NCI-H524 treated with DMSO at 0.1 percent for 48 hours (cell line): ENCODE measurements around the gene GSTM5.
"Not testable (repeated sequence)": the region's sequence is repeated elsewhere in the genome, so short reads cannot be mapped to it uniquely, and the experiment has no call there.

Experiments
- DNase-seq: peaks from one replicate; lab custom pipeline; 2025; lab: John Stamatoyannopoulos, UW

Gene GSTM5

DNA sequence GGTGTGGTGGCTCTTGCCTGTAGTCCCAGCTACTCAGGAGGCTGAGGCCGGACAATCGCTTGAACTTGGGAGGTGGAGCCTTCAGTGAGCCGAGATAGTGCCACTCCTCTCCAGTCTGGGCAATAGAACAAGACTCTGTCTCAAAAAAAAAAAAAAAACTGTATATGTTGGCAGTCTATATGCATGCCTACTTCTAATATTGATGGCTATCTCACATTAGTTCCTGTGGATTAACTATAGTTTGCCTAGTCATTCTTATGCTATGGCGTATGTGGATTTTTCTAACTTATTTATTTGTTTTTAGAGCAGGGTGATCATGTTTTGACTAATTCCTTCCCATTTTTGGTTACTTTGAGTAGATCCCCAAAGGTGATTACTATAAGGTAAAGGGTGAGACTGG is 15.0 kb upstream of the GSTM5 start:
- no peak for DNase-seq

DNA sequence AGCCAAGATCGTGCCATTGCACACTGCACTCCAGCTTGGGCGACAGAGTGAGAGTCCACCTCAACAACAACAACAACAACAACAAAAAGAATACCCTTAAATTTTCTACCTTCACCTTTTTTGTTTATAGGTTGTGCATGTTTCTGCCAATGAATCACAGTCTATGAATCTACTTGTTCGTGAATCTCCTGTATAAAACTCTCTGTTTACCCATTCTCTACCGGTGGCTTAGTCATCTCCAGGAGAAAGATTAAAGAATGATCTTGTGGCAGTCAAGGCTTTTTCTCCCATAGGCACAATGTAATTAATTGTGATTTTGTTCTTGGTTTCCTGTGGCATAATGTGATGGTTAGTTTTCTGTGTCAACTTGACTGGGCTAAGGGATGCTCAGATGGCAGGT is 14.2 kb upstream of the GSTM5 start:
- not testable (repeated sequence) for DNase-seq

DNA sequence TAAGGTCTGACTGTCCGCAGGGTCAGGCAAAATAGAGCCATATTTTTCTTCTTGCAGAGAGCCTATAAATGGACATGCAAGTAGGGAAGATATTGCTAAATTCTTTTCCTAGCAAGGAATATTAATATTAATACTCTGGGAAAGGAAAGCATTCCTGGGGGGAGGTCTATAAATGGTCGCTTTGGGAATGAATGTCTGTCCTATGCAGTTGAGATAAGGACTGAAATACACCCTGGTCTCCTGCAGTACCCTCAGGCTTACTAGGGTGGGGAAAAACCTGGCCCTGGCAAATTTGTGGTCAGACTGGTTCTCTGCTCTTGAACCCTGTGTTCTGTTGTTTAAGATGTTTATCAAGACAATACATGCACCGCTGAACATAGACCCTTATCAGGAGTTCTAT is 9.1 kb upstream of the GSTM5 start:
- DNase-seq, result not testable (repeated sequence)

DNA sequence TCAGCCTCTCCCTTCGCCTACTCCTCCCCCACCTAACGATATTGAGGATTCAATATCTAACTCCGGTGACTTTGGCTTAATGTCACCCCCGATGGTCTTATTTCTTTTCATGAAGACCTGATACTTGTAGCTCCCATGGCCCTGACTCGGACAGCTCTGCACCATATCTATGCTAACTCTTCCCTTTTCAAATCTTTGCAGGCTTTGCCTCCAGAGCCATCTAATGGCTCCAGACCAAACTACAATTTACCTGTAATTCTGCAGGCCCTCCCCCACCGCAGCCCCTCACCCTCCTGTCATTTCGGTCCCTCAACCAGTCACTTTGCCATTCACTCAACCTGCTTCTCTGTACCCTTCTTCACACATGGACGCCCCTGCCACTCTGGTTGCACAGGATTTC is 7.9 kb upstream of the GSTM5 start:
- DNase-seq, result no peak

DNA sequence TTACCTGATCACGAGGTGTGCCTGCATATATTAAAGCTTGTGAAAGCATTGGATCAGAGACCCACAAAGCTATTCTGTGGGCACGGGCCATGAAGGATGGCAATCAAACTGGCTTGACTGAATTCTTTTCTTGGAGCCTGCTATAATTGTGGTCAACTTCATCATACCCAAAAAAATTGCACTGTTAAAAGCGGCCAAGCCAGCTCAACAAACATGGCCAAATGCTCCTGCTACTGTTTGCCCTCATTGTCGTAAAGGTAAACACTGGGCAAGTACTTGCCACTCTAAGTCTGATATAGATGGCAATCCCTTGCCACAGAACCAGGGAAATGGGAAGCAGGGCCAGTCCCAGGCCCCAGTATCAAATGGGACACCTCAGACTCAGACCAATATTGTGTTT is 6.6 kb upstream of the GSTM5 start:
- no peak for DNase-seq

DNA sequence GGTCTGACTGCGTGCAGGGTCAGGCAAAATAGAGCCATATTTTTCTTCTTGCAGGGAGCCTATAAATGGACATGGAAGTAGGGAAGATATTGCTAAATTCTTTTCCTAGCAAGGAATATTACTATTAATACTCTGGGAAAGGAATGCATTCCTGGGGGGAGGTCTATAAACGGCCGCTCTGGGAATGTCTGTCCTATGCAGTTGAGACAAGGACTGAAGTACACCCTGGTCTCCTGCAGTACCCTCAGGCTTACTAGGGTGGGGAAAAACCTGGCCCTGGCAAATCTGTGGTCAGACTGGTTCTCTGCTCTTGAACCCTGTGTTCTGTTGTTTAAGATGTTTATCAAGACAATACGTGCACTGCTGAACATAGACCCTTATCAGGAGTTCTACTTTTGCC is 3.1 kb upstream of the GSTM5 start:
- not testable (repeated sequence) for DNase-seq

GRCh38 chr1:109709822-109710221 is 2.2 kb upstream of the GSTM5 start:
- not testable (repeated sequence) for DNase-seq

GRCh38 chr1:109712321-109712864 is 342 bp downstream of the GSTM5 start:
- DNase-seq, result no peak

DNA sequence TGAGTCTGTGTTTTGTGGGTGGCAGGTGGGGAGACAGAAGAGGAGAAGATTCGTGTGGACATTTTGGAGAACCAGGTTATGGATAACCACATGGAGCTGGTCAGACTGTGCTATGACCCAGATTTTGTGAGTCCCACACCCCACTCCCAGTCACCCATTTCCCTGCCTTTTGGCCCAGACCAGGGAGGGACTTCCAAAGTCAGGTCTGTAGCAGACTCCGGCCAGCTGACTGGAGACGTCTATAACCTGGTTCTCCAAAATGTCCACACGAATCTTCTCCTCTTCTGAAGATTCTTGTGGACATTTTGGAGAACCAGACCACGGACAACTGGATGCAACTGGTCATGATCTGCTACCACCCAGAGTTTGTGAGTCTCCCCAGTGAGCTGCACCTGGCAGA is 1.6 kb downstream of the GSTM5 start:
- DNase-seq, result no peak

GRCh38 chr1:109714661-109715372 is 2.8 kb downstream of the GSTM5 start:
- no peak for DNase-seq

GRCh38 chr1:109716121-109716520 is 4.1 kb downstream of the GSTM5 start:
- no peak for DNase-seq

GRCh38 chr1:109716570-109717090 is 4.6 kb downstream of the GSTM5 start:
- DNase-seq, result no peak

GRCh38 chr1:109717729-109718128 is 5.7 kb downstream of the GSTM5 start:
- no peak for DNase-seq

- no peak for DNase-seq
These were observed 6.4 kb downstream of the GSTM5 start for GRCh38 chr1:109718495-109718894.

GRCh38 chr1:109719337-109719837 is 7.3 kb downstream of the GSTM5 start:
- DNase-seq, result no peak

GRCh38 chr1:109721042-109721441 is 9.0 kb downstream of the GSTM5 start:
- no peak for DNase-seq

DNA sequence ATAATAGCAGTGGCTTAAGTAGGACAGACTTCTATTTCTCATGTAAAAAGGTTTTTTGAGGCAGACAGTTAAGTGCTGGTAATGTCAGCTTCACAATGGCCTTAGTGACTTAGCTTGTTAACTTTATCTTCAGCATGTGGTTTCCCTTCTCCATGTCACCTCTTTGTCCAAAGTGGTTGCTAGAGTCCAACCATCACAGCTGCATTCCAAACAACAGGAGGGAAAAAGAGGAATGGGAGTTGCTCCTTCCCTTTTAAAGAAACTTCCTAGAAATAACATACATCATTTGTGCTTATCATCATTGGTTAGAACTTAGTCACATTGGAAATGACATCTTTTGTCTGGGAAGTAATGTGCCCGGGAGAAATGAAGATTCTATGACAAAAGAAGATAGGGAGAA is 9.9 kb downstream of the GSTM5 start:
- no peak for DNase-seq

DNA sequence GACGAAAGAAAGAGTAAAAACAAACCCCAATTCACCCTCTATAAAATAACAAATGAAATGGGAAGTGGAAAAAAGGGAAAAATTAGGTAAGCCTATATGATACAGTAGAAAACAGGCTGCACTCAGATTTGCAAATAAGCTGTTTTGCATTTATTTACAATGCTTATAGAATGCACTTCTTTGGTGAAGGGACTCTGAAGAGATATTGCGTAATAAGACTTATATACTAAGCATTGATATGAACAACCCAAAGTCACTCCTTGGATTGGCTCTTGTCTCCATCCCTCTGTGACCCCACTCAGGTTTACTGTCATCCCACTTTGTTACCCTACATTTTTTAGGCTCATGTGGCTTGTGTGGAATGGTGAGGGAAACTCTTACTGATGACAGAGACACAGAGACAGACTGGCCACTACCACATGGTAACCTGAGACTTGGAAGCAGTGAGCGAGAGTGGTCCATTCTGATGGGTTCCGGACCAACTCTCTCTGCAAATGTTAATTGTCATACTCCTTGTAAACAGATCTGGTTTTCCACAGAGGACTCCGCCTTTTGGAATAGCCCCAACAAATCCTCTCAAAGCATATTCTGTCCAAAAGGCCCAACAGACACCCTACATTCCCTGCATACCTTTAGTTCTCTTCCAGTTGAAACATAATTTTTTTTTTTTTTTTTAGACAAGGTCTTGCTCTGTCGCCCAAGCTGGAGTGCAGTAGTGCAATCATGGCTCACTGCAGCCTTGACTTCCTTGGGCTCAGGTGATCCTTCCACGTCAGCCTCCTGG is 11.0 kb downstream of the GSTM5 start:
- DNase-seq, result no peak

- no peak for DNase-seq
These were observed 12.9 kb downstream of the GSTM5 start for GRCh38 chr1:109724933-109725332.

DNA sequence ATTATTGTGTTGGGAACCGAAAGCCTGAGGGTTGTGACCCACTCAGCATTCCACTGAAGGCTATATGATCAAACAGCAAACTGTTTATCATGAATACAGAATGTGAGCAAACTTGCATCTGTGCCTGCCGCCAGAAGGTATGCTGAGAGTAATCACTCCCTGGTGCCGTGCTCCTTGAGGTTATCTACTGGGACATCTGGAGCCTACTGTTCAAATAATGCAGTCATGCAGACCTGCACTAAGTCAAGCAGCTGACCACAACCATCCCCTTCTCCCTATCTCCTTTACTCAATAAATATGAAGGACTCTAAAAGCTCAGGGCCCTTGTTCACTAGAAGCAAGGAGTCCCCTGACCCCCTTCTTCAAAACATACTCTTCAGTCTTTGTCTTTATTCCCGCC is 13.5 kb downstream of the GSTM5 start:
- DNase-seq, result no peak

DNA sequence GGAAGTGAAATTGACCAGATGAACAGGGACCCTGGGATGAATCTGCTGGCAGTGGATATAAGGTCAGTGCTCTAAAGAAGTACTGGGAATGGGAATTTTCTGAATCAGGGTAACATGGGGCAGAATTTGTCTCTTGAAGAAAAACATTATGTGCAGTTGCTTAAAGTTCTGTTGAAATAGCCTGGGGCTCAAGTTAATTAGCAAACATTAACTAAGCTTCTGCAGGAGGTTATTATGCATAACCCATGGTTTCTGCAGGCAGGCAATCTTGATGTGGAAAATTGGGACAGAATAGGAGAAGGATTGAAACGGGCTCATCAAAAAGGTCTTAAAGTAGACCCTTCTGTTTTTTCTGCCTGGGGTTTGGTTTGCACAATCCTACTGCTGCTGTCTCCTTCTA is 14.0 kb downstream of the GSTM5 start:
- DNase-seq, result no peak

GRCh38 chr1:109726728-109727373 is 14.8 kb downstream of the GSTM5 start:
- no peak for DNase-seq
